NCI-H2081 (cell line): ENCODE measurements around the gene FBLN2.
"Not testable (repeated sequence)": the region's sequence is repeated elsewhere in the genome, so short reads cannot be mapped to it uniquely, and the experiment has no call there.

Experiments used
- DNase-seq, 2 experiments: peaks; one replicate each; lab custom pipeline; 2025; lab: John Stamatoyannopoulos, UW

Gene FBLN2

GRCh38 chr3:13513913-13514517 lies 34.9 kb upstream of the FBLN2 start:
- no peak for DNase-seq

GRCh38 chr3:13514639-13515435 lies 34.1 kb upstream of the FBLN2 start:
- no peak for DNase-seq

- DNase-seq, result no peak
These were observed 32.9 kb upstream of the FBLN2 start for GRCh38 chr3:13515786-13516759.

GRCh38 chr3:13516760-13517135 lies 32.2 kb upstream of the FBLN2 start:
- no peak for DNase-seq

- no peak for DNase-seq
These were observed 31.5 kb upstream of the FBLN2 start for GRCh38 chr3:13517253-13517977.

GRCh38 chr3:13518516-13518953 lies 30.4 kb upstream of the FBLN2 start:
- no peak for DNase-seq

- DNase-seq, result no peak
These were observed 29.7 kb upstream of the FBLN2 start for GRCh38 chr3:13519006-13519791.

- no peak for DNase-seq
These were observed 28.5 kb upstream of the FBLN2 start for GRCh38 chr3:13520326-13520880.

GRCh38 chr3:13521309-13521708 lies 27.6 kb upstream of the FBLN2 start:
- DNase-seq, result no peak

GRCh38 chr3:13521749-13522148 lies 27.2 kb upstream of the FBLN2 start:
- DNase-seq, result not testable (repeated sequence)

- DNase-seq, result no peak
These were observed 26.7 kb upstream of the FBLN2 start for GRCh38 chr3:13522236-13522635.

GRCh38 chr3:13524979-13525669 lies 23.8 kb upstream of the FBLN2 start:
- no peak for DNase-seq

- DNase-seq, result no peak
These were observed 22.9 kb upstream of the FBLN2 start for GRCh38 chr3:13525827-13526625.

GRCh38 chr3:13526626-13526949 lies 22.3 kb upstream of the FBLN2 start:
- DNase-seq, result no peak

- no peak for DNase-seq
These were observed 20.6 kb upstream of the FBLN2 start for GRCh38 chr3:13528217-13528867.

GRCh38 chr3:13529196-13530112 lies 19.5 kb upstream of the FBLN2 start:
- no peak for DNase-seq

GRCh38 chr3:13530241-13531009 lies 18.5 kb upstream of the FBLN2 start:
- no peak for DNase-seq
